NCI-H2029 treated with DMSO at 0.1 percent for 48 hours (cell line): ENCODE data around the gene MVK.

Experiments used
- DNase-seq: peaks from one replicate; lab custom pipeline; 2025; lab: John Stamatoyannopoulos, UW

MVK gene

DNA sequence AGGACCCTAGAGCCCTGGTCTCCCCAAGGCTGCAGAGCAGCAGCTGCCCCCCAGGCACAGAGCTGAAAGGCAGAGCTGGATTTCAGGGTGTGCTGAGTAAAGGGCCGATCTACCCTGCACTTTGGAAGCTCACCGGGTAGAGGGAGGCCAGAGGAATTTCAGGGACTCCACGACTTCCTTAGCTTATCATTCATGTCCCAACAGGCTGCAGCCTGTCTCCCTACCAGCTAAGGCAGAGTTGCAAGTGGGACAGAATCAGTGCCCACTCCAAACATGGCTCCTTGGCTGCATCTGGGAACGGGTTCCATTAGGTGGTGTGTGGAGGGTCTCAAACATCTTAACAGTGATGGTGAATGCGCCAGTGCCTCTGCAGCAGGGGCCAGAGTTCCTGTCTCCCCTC is 27.8 kb upstream of the MVK start:
- no peak for DNase-seq

DNA sequence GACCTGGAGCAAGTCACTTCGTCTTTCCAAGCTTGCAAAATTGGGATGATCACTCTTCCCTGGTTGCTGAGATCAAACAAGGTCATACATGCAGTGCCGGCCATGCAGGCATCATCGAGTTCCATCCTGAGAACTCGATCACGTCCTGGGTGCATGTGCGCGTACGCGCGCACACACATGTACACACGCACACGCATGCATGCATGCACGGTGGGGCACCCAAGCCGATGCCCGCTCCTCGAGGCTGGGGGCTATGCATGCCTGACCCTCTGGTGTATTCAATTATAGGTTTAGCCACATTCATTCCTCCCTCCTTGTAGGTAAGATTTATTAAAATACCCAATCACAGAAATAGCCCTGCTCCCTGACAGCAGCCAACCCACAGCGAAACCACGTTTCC is 26.3 kb upstream of the MVK start:
- DNase-seq, result no peak

DNA sequence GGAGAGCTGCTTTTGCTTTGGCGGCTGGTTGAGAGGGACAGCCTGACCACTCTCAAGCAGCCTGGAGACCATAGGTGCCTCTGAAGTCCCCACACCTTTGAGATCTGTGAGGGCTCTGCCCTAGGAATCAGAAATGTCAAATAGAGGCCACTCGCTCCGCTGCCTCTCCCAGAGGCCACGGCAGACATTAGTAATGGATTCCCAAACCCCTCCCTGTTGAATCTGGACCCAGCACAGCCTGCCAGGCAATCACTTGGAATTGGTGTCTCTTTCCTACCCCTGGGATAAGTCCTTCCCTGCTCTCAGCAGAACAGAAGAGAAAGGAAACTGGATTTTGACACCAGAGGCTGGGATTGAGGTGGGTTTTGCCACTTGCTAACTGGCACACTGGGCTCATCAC is 25.3 kb upstream of the MVK start:
- no peak for DNase-seq

DNA sequence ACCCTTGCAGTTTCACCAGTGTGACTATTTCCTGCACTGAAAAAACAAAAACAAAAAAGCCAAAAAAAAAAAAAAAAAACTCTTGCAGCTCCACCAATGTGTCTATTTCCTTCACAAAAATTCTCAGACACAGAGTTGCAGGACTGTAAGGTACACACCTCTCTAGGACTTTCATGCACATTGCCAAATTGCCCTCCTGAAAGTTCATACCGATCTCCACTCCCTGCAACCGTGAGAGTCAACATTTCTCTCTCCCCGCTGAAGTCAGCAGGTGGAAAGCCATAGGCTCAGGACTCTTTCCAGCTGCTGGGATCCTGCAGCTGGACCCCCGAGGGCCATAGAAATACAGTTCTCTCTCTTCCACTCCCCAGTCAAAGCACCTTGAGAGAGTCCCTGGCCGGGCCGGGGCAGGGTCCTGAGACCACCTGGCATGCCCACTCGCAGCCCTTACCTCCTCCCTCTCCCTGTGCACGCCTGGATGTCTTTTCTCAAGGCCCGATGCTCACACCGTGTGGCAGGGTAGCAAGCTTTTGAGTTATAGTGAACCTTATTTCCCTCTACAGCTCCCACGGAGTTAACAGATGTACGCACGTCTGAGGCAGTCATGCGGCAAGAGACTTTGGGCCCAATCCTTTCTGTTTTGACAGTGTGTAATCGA is 23.9 kb upstream of the MVK start:
- DNase-seq, result no peak

DNA sequence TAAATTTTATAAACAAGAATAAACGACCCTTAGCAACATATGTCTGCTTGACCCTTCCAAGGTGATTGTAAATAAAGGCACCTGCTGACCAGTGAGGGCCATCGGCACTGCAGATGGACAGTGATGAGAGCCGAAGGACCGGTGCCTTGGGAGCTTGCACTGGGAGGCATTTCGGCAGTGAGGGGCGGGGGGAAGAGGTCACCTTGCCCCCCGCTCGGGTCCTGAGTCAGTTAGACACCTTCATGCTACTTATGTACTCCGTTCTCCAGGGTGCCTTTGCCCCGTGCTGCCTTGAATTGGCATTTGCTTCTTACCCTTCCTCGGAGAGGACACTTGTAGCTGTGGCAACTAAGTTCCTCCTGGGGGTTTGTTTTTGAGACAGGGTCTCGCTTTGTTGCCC is 23.3 kb upstream of the MVK start:
- no peak for DNase-seq

DNA sequence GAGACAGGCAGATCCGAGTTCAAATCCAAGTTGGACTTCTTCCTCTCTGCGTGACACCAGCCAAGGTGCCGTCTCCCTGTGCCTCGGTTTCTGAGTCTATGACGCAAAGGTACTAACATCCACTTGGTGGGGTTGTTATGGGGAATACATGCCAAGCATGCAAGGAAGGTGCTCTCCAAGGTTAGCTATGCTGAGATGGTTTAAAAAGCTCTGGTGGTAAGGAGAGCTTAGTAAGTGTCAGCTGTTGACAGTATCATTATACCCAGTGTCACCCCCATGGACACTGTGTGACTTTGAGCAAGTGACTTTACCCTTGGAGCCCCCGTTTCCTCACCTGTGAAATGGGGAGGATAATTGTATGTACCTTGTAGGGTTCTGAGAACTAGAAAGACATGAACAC is 22.5 kb upstream of the MVK start:
- DNase-seq, result no peak

DNA sequence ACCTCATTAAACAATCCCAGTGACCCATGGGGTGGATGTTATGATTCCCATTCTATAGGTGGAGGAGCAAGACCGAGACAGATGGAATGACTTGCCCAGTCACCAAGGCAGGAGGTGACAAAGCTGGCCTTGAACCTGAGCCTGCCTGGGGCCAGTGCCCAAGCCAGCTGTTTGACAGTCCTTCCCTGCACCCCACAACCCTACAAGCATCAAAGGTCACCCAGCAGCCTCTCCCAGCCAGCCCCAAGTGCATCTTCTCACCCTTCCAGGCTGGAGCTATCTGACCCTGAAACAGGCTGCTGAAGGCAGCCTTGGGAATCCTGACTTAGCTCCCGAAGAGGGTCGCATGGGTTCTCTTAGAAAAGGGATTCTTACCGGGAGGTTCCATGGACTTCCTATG is 20.6 kb upstream of the MVK start:
- no peak for DNase-seq

DNA sequence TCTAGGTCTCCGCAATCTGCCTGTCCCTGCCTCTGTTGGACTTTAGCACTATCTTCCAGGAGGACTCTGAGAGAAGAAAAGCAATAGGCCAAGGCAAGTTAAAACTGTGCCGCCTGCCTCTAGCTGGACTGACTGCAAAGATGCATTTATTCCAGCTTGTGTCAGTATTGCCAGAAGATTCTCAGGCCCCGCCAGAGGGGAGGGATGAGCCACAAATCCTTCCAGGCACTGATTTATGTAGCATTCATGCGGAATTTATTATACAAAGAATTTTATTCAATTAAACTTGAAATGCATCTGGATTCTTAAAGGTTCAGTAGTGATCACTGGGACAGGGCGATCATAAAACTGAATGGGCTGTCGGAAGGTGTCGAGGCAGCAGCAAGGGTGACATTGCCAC is 20.1 kb upstream of the MVK start:
- DNase-seq, result no peak

DNA sequence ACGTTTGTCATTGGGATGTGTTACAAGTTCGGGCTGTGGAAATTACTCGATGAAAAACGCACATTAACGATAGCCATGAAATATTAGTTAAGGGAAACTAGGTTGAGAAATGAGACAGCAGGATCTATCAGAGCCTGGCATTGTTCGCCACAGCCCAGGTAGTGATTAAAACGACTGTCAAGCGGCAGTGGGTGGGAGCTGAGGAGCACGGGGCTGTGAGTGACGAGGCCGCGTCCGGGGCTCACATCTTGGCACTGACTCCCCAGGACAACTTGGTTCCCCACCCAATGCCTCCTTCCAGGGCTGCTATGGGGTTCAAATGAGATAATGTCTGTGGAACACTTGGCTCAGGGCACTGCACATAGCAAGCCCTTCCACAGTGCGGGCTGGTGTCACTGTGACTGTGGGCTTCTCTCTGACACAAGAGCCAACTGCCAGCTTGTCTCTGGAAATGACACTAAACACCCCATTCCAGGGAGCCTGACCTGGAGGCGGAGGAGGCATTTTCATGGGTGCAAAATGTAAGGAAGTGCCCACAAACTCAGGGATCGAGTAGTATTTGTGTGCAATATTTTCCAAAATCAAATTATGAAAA is 19.6 kb upstream of the MVK start:
- DNase-seq, result no peak

DNA sequence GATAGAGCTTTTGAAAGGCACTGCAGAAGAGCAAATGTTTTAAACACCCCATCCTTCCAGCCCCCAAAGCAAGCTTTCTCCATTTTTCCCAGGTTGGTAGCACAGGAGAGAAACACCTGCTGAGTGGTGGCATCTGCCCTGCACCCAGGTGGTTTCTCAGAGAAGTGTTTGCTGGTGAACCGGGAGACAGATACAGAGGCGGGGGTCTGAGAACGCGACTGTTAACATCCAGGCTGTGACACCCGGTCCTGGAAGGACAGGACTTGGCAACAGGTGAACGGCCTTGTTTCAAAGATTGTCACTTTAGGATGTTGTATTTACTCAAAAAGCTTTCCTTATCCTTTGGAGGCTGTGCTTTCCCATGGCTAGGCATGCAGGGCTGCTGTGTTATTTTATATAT is 18.8 kb upstream of the MVK start:
- DNase-seq, result no peak

DNA sequence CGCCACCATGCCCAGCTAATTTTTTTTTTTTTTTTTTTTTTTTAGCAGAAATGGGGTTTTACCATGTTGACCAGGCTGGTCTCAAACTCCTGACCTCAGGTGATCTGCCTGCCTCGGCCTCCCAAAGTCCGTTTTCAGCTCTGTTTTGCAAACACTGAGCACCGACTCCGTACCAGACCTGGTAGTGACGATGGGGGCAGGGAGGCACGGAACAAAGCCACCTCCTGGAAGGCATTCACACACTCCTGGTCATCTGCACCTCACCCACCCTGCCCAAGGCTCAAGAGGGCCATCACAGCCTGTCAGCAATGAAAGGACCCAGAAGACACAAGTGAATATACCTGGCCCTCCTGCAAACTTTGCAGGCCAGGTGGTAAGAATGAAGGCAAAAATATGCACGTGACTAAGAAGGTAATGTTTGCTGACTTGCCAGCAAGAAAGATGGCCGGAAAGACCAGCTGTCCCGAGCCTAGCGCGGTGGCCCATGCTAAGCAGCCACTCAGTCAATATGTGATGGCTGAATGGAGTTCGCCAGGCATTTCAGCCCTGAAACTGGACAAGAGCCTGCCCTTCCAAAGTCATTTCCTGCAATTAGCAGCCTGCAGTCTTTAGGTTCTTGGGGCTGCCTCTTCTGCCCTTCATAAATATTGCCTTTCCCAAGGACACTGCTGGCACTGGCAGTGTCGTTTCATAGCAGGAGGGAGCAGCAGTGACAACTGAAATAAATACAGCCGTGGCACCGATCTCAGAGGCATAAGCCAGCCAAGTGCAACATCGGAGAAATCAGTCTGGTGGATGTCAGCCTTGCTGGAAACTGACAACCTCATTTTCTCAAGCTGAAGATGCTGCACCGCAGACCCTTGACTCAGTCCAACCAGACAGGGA is 17.9 kb upstream of the MVK start:
- DNase-seq, result peak; percentile 47

DNA sequence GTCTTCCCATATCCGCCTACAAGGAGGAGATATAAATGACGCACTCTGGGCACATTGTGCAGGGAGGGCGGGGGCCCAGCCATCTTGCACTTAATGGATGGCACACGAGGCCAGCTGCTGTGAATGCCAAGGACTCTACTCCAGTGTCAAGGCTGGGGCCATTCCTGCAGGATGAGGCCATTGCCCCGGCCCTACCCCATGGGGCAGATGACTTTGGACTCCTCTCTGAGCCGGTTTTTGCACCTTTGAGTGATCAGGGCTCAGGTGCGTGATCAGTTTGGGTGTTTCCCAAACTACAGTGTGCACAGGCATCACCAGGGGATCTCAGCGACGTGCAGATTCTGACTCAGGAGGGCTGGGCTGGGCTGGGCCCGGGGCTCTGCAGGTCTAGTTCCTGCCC is 16.4 kb upstream of the MVK start:
- DNase-seq, result no peak

DNA sequence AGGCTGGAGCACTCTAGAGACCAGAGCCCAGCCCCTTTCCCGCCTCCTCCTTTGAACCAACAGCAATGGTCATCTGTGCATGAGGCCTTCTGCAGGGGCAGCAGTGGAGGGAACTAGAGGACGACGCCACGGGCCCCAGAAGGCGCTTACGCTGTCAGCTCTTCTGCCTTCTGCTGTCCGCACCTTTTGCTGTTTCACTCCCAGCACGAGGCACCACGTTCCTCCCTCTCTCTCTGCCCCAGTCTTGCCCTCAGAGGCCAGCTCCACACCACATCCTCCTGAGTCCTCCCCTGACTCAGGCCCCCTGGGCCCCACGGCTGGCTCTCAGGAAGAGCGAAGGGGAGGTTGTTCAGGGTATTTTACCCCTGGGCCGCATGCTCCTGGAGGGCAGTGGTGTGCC is 15.8 kb upstream of the MVK start:
- DNase-seq, result no peak

DNA sequence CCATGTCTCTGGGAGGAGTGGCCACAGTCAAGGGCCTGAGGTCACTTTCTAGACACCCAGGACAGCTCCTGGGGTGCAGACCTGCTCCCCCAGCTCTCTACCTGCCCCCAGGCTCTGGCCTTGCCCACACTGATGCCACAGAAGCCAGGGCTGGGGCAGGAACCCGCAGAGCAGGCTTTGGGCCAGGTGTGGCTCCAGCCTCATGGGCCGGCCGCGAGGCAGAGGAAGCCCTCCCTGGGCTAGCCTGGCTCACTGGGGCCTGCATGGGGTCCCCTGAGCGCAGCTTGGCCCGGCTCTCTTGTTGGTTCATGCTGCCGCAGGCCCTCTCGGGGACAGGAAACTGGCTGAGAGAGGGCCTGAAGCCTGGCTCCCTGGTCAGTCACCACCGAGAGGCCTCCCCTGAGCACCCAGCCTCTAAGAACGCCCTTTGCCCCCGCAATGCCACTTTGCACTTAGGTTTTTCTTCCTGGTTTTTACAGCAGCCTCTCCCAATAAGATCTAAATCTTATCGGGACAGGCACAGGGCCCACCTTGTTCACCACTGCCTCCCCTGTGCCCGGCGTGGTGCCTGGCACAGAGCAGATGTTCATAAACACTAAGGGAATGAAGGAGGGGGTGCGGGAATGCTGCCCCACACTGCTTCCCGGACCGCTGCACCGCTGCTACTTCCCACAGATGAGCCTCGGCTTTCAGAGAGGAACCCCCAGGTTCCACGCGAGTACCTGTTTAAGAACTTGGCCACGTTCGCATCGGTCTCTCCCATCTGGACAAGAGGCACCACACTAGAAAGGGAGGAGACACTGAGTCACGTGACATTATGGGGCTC is 15.0 kb upstream of the MVK start:
- DNase-seq, result no peak

DNA sequence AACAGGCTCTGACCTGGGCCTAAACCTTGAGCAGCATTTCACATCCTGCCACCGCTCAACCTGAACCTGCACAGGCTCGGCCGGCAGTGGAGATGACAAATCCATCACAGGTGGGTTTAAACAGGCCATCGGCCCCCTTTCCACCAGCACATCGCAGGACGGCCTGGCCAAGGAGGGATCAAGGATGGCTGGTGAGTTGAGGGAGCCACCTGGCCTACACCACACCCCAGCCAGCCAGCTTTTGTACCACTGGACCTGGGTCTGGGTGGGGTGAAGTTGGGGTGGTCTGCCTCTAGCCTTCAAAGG is 14.4 kb upstream of the MVK start:
- no peak for DNase-seq

DNA sequence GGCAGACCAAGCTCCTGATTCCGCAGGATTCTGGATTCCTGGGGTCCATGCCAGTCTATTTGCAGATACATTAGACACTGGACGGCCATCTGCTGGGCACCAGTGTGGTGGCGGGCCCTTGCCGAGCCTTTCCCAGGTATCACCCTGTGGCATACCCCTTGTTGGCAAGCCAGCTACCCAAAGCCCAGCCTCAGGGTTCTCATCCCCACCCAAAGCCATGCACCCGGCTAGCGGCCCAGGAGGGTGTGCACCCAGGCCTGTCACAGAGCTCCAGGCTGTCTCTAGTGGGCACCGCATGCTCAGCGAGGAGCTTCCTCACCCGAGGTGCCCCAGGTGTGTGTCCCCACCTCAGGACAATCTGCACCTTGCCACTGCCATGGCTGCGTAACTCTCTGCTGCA is 14.0 kb upstream of the MVK start:
- no peak for DNase-seq

DNA sequence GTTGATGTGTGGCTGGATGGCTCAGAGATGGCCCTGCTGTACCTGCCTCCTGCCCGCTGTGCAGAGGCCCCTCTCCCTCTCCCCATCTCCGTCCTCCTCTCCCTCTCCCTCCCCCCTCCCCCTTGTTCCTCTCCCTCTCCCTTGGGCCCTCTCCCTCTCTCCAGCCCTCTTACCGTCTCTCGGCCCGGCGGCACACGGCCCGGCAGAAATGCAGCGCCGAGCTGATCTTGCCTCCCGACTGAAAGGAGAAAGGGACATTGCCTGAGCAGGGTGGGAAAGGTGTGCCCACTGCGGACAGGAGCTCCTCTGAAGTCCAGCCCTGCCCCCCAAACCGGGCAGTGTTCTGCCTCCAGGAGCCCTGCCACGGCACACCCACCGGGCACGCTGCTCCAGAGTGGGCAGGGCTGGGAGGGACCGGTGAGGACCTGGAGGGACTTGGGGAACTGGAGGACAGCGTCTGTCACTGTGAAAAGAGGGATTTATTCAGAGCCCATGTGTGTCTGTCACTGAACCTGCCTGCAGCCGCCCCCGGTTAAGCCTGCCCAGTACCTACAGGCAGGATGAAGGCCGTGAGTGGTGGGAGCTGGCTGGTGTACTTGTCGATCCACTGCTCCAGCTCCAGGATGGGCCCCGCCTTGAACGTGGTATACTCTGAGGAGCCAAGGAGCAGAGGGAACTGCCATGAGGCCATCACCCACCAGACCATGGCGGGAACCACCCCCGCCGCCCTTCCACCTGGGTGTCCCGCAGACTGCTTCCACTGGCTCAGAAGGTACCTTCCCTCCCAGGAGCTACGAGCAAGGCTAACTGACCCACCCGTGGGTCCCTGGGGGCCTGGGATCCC is 12.5 kb upstream of the MVK start:
- DNase-seq, result no peak

DNA sequence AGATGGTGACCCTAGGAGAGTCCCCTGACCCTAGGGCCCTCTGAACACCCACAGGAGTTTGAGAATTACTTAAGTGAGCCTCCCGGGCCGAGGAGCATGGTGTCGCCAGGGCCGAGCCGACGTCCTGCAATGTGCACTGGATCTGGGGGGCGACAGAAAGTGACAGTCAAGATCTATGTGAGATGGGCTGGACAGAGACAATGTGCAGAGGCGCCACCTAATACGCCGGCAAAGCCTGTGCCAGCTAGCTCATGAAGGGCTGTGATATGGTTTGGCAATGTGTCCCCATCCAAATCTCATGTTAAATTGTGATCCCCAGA is 11.9 kb upstream of the MVK start:
- no peak for DNase-seq

DNA sequence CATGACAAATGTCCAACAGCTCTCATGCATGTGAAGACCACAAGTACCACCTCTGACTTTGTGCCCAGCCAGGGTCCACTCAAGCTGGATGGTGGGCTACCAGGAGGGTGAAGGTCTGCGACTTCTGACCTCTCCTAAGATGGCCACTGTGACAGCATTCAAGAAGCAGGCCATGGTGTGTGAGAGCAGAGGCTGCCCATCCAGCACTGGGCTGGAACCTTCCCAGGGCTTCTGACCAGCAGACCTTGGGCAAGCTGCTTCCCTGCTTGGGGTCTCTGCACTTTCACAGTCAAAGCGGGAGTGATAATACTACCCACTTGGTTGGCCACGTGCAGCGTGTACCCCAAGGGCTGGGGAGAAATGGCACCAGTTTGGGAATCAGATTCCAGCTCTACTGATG is 10.7 kb upstream of the MVK start:
- DNase-seq, result no peak

DNA sequence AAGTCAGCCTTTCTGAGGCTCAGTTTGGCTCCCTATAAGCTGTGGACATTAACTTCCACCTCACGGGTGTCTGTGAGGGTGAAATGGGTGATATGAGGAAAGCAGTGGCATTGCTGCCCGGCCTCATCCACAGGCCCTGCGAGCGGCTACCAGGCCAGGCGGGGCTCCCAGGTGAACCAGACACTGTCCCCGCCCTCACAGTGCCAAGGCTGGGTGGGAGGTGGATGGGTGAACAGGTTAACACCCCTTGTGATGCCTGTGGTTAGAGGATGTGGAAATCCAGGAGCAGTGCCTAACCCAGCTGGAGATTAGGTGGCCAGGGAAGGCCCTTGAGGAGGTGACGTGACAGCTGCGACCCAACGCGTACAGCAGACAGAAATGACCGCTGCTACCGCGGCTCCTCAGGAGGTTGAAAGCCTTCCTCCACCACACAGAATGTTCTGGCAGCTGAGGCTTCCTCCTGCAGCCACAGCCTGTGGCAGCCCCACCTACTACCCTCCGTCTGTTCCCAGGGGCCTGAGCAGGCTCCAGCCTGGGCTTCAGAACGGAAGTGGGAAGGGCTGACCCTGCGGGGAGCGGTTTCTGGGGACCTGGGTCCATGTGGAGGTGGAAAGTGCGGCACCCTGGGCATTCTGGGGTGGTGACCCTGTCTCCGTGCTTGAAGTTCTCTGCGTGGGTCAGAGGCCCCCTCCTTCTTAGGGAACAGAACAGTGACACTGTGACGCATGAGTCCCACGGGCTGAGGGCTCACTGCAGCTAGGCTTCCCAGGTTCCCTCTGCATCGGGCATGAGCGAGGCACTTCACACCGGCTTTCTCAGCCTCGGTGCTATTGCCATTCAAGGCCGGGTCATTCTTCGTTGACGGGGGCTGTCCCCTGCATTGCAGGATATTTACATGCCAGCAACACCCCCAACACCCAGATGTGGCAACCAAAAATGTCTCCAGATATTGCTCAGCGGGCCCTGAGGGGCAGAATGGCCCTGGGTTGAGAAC is 10.0 kb upstream of the MVK start:
- no peak for DNase-seq

DNA sequence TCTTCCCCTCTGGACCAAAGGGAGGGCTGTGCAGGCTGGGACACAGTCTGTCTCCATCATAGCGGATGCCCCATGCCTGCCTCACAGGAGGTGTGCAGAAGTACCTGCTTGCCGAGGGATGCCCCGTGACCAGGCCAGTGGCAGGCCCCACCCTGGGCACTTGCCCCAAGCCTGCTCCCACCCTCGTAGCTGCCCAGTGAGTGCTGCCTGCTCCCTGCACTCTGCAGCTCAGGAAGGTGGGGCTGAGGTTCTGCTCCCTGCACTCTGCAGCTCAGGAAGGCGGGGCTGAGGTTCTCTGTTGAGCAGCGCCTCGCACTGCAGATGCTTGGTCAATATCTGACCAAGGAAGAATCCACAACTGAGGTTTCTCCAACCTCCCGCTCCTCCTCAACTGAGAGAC is 7.2 kb upstream of the MVK start:
- DNase-seq, result no peak
